ENCODE data around the gene PAQR7.

The PAQR7 gene

GRCh38 chr1:25885602-25886001, 10.1 kb upstream of the PAQR7 start:
- Histone ChIP-seq H3K4me3 (ENCODE audit: low read length) (no peak overlapping the region), H3K4me2 (ENCODE audit: low read length) (no peak overlapping the region), H3K27me3 (ENCODE audit: control insufficient read depth, low read length) (no peaks in the 10 kb centered on the region), H3K79me2 (ENCODE audit: control insufficient read depth, low read length) (no peaks in the 10 kb centered on the region), H3K9me3 (ENCODE audit: control insufficient read depth, insufficient read depth, low read length) (no peaks in the 10 kb centered on the region), H4K20me1 (ENCODE audit: control insufficient read depth, insufficient read depth, low read depth, low read length) (no peaks in the 10 kb centered on the region), H3K36me3 (ENCODE audit: control insufficient read depth, low read length) (no peaks in the 10 kb centered on the region; the same call in 1 of the 2 replicates), H3K4me1 (ENCODE audit: control insufficient read depth, low read length) (no peaks in the 10 kb centered on the region), H3K27ac (ENCODE audit: low read depth, low read length) (no peak overlapping the region), H3K9me2 (replicated peaks; ENCODE audit: control insufficient read depth, low read length) (no peaks in the 10 kb centered on the region), H3F3A (ENCODE audit: control insufficient read depth, insufficient read depth) (no peaks in the 10 kb centered on the region)
- TF ChIP-seq, protein P1, sequence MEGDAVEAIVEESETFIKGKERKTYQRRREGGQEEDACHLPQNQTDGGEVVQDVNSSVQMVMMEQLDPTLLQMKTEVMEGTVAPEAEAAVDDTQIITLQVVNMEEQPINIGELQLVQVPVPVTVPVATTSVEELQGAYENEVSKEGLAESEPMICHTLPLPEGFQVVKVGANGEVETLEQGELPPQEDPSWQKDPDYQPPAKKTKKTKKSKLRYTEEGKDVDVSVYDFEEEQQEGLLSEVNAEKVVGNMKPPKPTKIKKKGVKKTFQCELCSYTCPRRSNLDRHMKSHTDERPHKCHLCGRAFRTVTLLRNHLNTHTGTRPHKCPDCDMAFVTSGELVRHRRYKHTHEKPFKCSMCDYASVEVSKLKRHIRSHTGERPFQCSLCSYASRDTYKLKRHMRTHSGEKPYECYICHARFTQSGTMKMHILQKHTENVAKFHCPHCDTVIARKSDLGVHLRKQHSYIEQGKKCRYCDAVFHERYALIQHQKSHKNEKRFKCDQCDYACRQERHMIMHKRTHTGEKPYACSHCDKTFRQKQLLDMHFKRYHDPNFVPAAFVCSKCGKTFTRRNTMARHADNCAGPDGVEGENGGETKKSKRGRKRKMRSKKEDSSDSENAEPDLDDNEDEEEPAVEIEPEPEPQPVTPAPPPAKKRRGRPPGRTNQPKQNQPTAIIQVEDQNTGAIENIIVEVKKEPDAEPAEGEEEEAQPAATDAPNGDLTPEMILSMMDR (IDR thresholded peaks at IDR 0.05; ENCODE audit: low read depth, low read length, poor library complexity, severe bottlenecking) = no peak
- TF ChIP-seq EZH2phosphoT487 (IDR thresholded peaks at IDR 0.05; ENCODE audit: borderline replicate concordance, low read length) = no peak

- no peak overlapping the region for H3K4me2 ChIP-seq (ENCODE audit: low read length)
- H3K36me3 ChIP-seq (ENCODE audit: control insufficient read depth, low read length) = no peaks in the 10 kb centered on the region
- peaks cover 12% of the 10 kb centered on the region for H3K27me3 ChIP-seq (ENCODE audit: control insufficient read depth, low read length)
- H3K27ac ChIP-seq (ENCODE audit: low read depth, low read length) = no peak overlapping the region
- TF ChIP-seq, protein P1 (IDR thresholded peaks at IDR 0.05; ENCODE audit: low read depth, low read length, poor library complexity, severe bottlenecking) = no peak
- no peak for TF ChIP-seq EZH2phosphoT487 (IDR thresholded peaks at IDR 0.05; ENCODE audit: borderline replicate concordance, low read length)
- no peaks in the 10 kb centered on the region for H3K9me3 ChIP-seq (ENCODE audit: control insufficient read depth, insufficient read depth, low read length)
- no peaks in the 10 kb centered on the region for H3K4me1 ChIP-seq (ENCODE audit: control insufficient read depth, low read length)
- H4K20me1 ChIP-seq (ENCODE audit: control insufficient read depth, insufficient read depth, low read depth, low read length) = no peaks in the 10 kb centered on the region
- H3F3A ChIP-seq (ENCODE audit: control insufficient read depth, insufficient read depth) = peaks cover 7% of the 10 kb centered on the region
- H3K4me3 ChIP-seq (ENCODE audit: low read length) = no peak overlapping the region
- no peaks in the 10 kb centered on the region for H3K9me2 ChIP-seq (replicated peaks; ENCODE audit: control insufficient read depth, low read length)
- no peaks in the 10 kb centered on the region for H3K79me2 ChIP-seq (ENCODE audit: control insufficient read depth, low read length)
Observed at GRCh38 chr1:25881266-25881665, 5.8 kb upstream of the PAQR7 start.

DNA sequence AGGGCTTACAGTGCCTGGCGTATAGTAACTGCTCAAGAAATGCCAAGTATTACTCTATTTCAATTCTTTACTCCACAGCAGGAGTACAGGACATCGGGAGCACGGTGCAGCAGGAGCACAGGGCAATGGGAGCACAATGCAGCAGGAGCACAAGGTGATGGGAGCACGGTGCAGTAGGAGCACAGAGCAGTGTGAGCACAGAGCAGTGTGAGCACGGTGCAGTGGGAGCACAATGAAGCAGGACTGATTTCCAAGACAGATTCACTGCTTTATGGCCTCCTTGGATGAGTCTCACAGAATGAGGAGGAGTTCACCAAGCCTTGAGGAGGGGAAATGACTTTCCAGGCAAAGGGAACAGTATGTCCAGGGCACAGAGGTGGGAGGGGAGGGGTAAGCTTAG, 5.0 kb upstream of the PAQR7 start:
- peaks cover 19% of the 10 kb centered on the region for H3K27me3 ChIP-seq (ENCODE audit: control insufficient read depth, low read length)
- H3F3A ChIP-seq (ENCODE audit: control insufficient read depth, insufficient read depth) = peaks cover 8% of the 10 kb centered on the region
- peaks cover 6% of the 10 kb centered on the region for H3K4me1 ChIP-seq (ENCODE audit: control insufficient read depth, low read length)
- no peaks in the 10 kb centered on the region for H3K9me3 ChIP-seq (ENCODE audit: control insufficient read depth, insufficient read depth, low read length)
- H3K4me3 ChIP-seq (ENCODE audit: low read length) = no peak overlapping the region
- H3K36me3 ChIP-seq (ENCODE audit: control insufficient read depth, low read length) = no peaks in the 10 kb centered on the region
- no peaks in the 10 kb centered on the region for H3K79me2 ChIP-seq (ENCODE audit: control insufficient read depth, low read length)
- no peaks in the 10 kb centered on the region for H3K9me2 ChIP-seq (replicated peaks; ENCODE audit: control insufficient read depth, low read length)
- no peak overlapping the region for H3K4me2 ChIP-seq (ENCODE audit: low read length)
- H3K27ac ChIP-seq (ENCODE audit: low read depth, low read length) = no peak overlapping the region
- TF ChIP-seq EZH2phosphoT487 (IDR thresholded peaks at IDR 0.05; ENCODE audit: borderline replicate concordance, low read length) = no peak
- TF ChIP-seq, protein P1 (IDR thresholded peaks at IDR 0.05; ENCODE audit: low read depth, low read length, poor library complexity, severe bottlenecking) = no peak
- H4K20me1 ChIP-seq (ENCODE audit: control insufficient read depth, insufficient read depth, low read depth, low read length) = no peaks in the 10 kb centered on the region

All from DOHH2 (cell line).